Left ventricle myocardium inferior (tissue), 1 donor: ENCODE data around the gene PIK3R2. TPM values are rescaled to one million over a fixed set of nuclear protein-coding genes. Genes with fewer than 3 reads are reported as not detected.

Experiments
- DNase-seq: peaks from one replicate; pipeline ENCODE4 v3.0.0-alpha.2; 2020
- H3K27ac ChIP-seq: fragments of 200-600 bp; replicated peaks from 2 replicates; pipeline ENCODE4 v1.8.0; 2021
- H3K27me3 ChIP-seq: fragments of 200-600 bp; 2 replicates; pipeline ENCODE4 v1.8.0; 2021; ENCODE audit warnings: low read depth
- H3K36me3 ChIP-seq: fragments of 200-600 bp; 2 replicates; pipeline ENCODE4 v1.8.0; 2021
- H3K4me1 ChIP-seq: fragments of 200-600 bp; 2 replicates; pipeline ENCODE4 v1.8.0; 2021
- H3K4me3 ChIP-seq: fragments of 200-600 bp; 2 replicates; pipeline ENCODE4 v1.8.0; 2021; ENCODE audit warnings: mild to moderate bottlenecking, moderate library complexity
- H3K9me3 ChIP-seq: fragments of 200-600 bp; replicated peaks from 2 replicates; pipeline ENCODE4 v1.8.0; 2021
- CTCF ChIP-seq: fragments of 200-600 bp; IDR thresholded peaks from 2 replicates; pipeline ENCODE4 v1.8.0; 2021; ENCODE audit warnings: antibody characterized with exemption, mild to moderate bottlenecking, borderline replicate concordance
- intact Hi-C: fragments of 100-400 bp; cut with micrococcal nuclease; formaldehyde crosslinking; loops from one replicate; pipeline ENCODE4 v1.11.0; 2022
- total RNA-seq: library from RNA; stranded (reverse); fragmentation: NEBNext Ultra II Directional; extraction: Animal tissue kit (Norgen Biotek cat#: 25700); gene quantifications from one replicate; pipeline ENCODE4 v1.2.1, GENCODE V29; 2021
- donor health status: DM: no; HTN: yes; CAD: no; lungs with severe emphysema.

PIK3R2 gene
- total RNA-seq, 1 donor from 2014 or later: 28.0 TPM

GRCh38 chr19:18172331-18173053 lies 19.5 kb downstream of the PIK3R2 start:
- Histone ChIP-seq H3K4me3 (no peak overlapping the region), H3K4me1 (peaks cover 47% of the 10 kb centered on the region), H3K9me3 (no peaks in the 10 kb centered on the region), H3K27ac (peak overlapping the region; percentile 72), H3K36me3 (peaks cover 20% of the 10 kb centered on the region), H3K27me3 (no peaks in the 10 kb centered on the region)
- intact Hi-C loops: no loop called here
- DNase-seq: no peak
- no peak for TF ChIP-seq CTCF

- Histone ChIP-seq H3K27me3 (no peaks in the 10 kb centered on the region), H3K36me3 (peaks cover 14% of the 10 kb centered on the region), H3K4me1 (peaks cover 47% of the 10 kb centered on the region), H3K27ac (peak overlapping the region; percentile 72), H3K9me3 (no peaks in the 10 kb centered on the region), H3K4me3 (peak overlapping the region; percentile 83)
- intact Hi-C loops: no loop called here
- no peak for TF ChIP-seq CTCF
- DNase-seq: peak; percentile 52
Measured at GRCh38 chr19:18173054-18173571, 20.1 kb downstream of the PIK3R2 start.

GRCh38 chr19:18173572-18174288 lies 20.8 kb downstream of the PIK3R2 start, which contains the start of gene IFI30:
Gene IFI30, plus strand, starts transcription at chr19:18173813. Its CDS starts 29 bp downstream, at chr19:18173842.
- intact Hi-C loops: no loop called here
- Histone ChIP-seq H3K9me3 (no peaks in the 10 kb centered on the region), H3K27ac (peak within 1 kb of the TSS; percentile 72), H3K4me1 (peaks cover 47% of the 10 kb centered on the region), H3K4me3 (peak within 1 kb of the TSS; percentile 83), H3K27me3 (no peaks in the 10 kb centered on the region), H3K36me3 (peaks cover 8% of the 10 kb centered on the region)
- DNase-seq: peak; percentile 79
- no peak for TF ChIP-seq CTCF

GRCh38 chr19:18174983-18175382 lies 22.0 kb downstream of the PIK3R2 start:
- Histone ChIP-seq H3K4me3 (peak overlapping the region; percentile 83), H3K27me3 (no peaks in the 10 kb centered on the region), H3K27ac (no peak overlapping the region), H3K36me3 (no peaks in the 10 kb centered on the region), H3K4me1 (peaks cover 47% of the 10 kb centered on the region), H3K9me3 (no peaks in the 10 kb centered on the region)
- no peak for TF ChIP-seq CTCF
- intact Hi-C loops: no loop called here
- DNase-seq: no peak

GRCh38 chr19:18176367-18177310 lies 23.7 kb downstream of the PIK3R2 start:
- no peak for TF ChIP-seq CTCF
- DNase-seq: no peak
- Histone ChIP-seq H3K4me3 (no peak overlapping the region), H3K4me1 (peaks cover 37% of the 10 kb centered on the region), H3K36me3 (no peaks in the 10 kb centered on the region), H3K27ac (no peak overlapping the region), H3K27me3 (no peaks in the 10 kb centered on the region), H3K9me3 (no peaks in the 10 kb centered on the region)
- intact Hi-C loops: no loop called here
